DND-41 (cell line): ENCODE measurements around the gene TGIF2.
A peak's percentile ranks its signal among the peaks of the same experiment; 100 is the strongest.

ENCODE experiments used
- ATAC-seq: fragments of 200-7000 bp; cut with Tn5 transposase; 3 replicates; pipeline ENCODE4 v1.9.1; 2021; ENCODE audit warnings: low read depth; ENCODE audit not compliant: insufficient read depth
- DNase-seq: peaks from one replicate; pipeline ENCODE4 v3.0.0-alpha.2; 2020
- H2AFZ ChIP-seq: 2 replicates; pipeline ENCODE4 v1.6.0; 2012; ENCODE audit warnings: low read depth, low read length
- H3K27ac ChIP-seq: 2 replicates; pipeline ENCODE4 v1.5.1; 2012; ENCODE audit warnings: low read length, inconsistent platforms
- H3K27me3 ChIP-seq: fragments of 200-600 bp; sonication (generic); 2 replicates; pipeline ENCODE4 v1.6.0; 2012; ENCODE audit warnings: low read length, mild to moderate bottlenecking, inconsistent platforms; ENCODE audit not compliant: insufficient read depth, poor library complexity
- H3K36me3 ChIP-seq: 2 replicates; pipeline ENCODE4 v1.5.1; 2012; ENCODE audit warnings: low read length, inconsistent platforms; ENCODE audit not compliant: insufficient read depth
- H3K4me1 ChIP-seq: 2 replicates; pipeline ENCODE4 v1.5.1; 2012; ENCODE audit warnings: mild to moderate bottlenecking, low read length; ENCODE audit not compliant: insufficient read depth
- H3K4me2 ChIP-seq: 2 replicates; pipeline ENCODE4 v1.6.0; 2012; ENCODE audit warnings: mild to moderate bottlenecking, moderate library complexity, low read length, inconsistent platforms; ENCODE audit not compliant: insufficient read depth
- H3K4me3 ChIP-seq, 2 experiments: fragments of 200-600 bp in 1 of 2; shearing (Covaris generic) in 1 of 2; 2 replicates each; pipeline ENCODE4 v1.5.1; 2012 to 2016; ENCODE audit warnings: inconsistent platforms in 2 of 2, low read length in 2 of 2, mild to moderate bottlenecking in 2 of 2, low read depth in 1 of 2, moderate library complexity in 1 of 2
- H3K79me2 ChIP-seq: 2 replicates; pipeline ENCODE4 v1.6.0; 2012; ENCODE audit warnings: low read length, inconsistent platforms; ENCODE audit not compliant: insufficient read depth
- H3K9ac ChIP-seq: 2 replicates; pipeline ENCODE4 v1.6.0; 2012; ENCODE audit warnings: low read depth, mild to moderate bottlenecking, inconsistent platforms, low read length, moderate library complexity
- H3K9me3 ChIP-seq: 2 replicates; pipeline ENCODE4 v1.5.1; 2012; ENCODE audit warnings: low read length, moderate library complexity, mild to moderate bottlenecking, inconsistent platforms; ENCODE audit not compliant: insufficient read depth, severe bottlenecking
- H4K20me1 ChIP-seq: 2 replicates; pipeline ENCODE4 v1.6.0; 2012; ENCODE audit warnings: low read length; ENCODE audit not compliant: insufficient read depth
- EZH2 ChIP-seq: IDR thresholded peaks from 3 replicates; pipeline ENCODE4 v1.6.1; 2012; ENCODE audit warnings: borderline replicate concordance, low read depth, mild to moderate bottlenecking, moderate library complexity, low read length, inconsistent platforms; ENCODE audit not compliant: severe bottlenecking
- TF ChIP-seq, protein P1 (sequence below): IDR thresholded peaks from 2 replicates; pipeline ENCODE4 v1.5.1; 2012; ENCODE audit warnings: borderline replicate concordance, low read length, moderate library complexity, mild to moderate bottlenecking; ENCODE audit not compliant: poor library complexity, severe bottlenecking; ENCODE audit errors: extremely low read depth

Gene TGIF2

DNA sequence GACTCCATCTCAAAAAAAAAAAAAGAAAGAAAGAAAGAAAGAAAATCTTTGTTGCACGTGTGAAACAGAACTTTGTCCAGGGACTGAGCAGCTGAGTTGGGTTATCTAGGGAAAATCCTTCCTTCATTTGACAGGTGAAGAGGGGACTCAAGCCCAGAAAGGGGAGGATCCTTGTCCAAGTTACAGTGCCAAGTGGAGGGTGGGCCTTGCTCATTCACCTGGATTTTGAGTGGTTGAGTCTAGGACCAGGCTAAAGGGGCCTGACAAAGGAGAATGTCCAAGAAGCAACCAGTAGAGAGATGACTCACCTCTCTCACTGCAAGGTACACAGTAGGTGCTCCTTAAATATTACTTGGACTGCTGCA is 2.7 kb downstream of the TGIF2 start:
- H3K27ac ChIP-seq, result no peak overlapping the region
- H3K4me2 ChIP-seq, result peak overlapping the region; percentile 95; the same call in 1 of the 2 replicates
- no peak for ATAC-seq
- H3K27me3 ChIP-seq, result no peaks in the 10 kb centered on the region
- no peaks in the 10 kb centered on the region for H3K9me3 ChIP-seq
- peaks cover 70% of the 10 kb centered on the region for H3K79me2 ChIP-seq
- H2AFZ ChIP-seq, result no peak overlapping the region
- H3K4me1 ChIP-seq, result peaks cover 37% of the 10 kb centered on the region
- no peak overlapping the region for H3K4me3 ChIP-seq
- H3K9ac ChIP-seq, result no peak overlapping the region; the same call in 1 of the 2 replicates
- TF ChIP-seq, protein P1, sequence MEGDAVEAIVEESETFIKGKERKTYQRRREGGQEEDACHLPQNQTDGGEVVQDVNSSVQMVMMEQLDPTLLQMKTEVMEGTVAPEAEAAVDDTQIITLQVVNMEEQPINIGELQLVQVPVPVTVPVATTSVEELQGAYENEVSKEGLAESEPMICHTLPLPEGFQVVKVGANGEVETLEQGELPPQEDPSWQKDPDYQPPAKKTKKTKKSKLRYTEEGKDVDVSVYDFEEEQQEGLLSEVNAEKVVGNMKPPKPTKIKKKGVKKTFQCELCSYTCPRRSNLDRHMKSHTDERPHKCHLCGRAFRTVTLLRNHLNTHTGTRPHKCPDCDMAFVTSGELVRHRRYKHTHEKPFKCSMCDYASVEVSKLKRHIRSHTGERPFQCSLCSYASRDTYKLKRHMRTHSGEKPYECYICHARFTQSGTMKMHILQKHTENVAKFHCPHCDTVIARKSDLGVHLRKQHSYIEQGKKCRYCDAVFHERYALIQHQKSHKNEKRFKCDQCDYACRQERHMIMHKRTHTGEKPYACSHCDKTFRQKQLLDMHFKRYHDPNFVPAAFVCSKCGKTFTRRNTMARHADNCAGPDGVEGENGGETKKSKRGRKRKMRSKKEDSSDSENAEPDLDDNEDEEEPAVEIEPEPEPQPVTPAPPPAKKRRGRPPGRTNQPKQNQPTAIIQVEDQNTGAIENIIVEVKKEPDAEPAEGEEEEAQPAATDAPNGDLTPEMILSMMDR, result no peak
- no peak for TF ChIP-seq EZH2
- H4K20me1 ChIP-seq, result peaks cover 49% of the 10 kb centered on the region
- peaks cover 50% of the 10 kb centered on the region for H3K36me3 ChIP-seq
- no peak for DNase-seq

DNA sequence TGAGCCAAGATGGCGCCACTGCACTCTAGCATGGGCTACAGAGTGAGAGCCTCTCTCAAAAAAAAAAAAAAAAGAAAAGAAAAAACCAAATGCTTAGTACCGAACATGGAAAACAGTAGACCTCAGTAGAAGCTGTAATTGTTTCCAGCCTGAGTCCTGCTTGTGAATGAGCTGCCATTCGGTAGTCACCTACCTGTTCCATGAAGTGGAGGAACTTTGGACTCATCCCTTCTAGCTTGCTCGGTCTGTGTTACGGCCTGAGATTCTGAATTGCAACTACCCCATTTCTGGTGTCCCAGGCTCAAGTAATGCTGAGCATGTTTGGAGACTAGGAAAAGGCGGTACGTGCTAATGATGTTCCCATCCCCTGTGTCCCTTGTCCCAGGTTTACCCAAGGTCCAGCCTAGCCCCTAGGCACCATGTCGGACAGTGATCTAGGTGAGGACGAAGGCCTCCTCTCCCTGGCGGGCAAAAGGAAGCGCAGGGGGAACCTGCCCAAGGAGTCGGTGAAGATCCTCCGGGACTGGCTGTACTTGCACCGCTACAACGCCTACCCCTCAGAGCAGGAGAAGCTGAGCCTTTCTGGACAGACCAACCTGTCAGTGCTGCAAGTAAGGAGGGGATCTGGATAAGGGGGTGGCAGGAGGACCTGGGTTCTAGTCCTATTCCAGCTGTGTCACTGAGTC is 5.1 kb downstream of the TGIF2 start:
- H3K4me3 ChIP-seq, result no peak overlapping the region
- H3K36me3 ChIP-seq, result peaks cover 73% of the 10 kb centered on the region
- H3K27ac ChIP-seq, result no peak overlapping the region
- no peak overlapping the region for H3K4me2 ChIP-seq
- no peak for ATAC-seq
- TF ChIP-seq, protein P1, result no peak
- peaks cover 55% of the 10 kb centered on the region for H4K20me1 ChIP-seq
- no peak overlapping the region for H3K9ac ChIP-seq
- H3K27me3 ChIP-seq, result no peaks in the 10 kb centered on the region
- no peak for DNase-seq
- no peak overlapping the region for H2AFZ ChIP-seq
- H3K79me2 ChIP-seq, result peaks cover 76% of the 10 kb centered on the region
- peaks cover 21% of the 10 kb centered on the region for H3K4me1 ChIP-seq
- no peaks in the 10 kb centered on the region for H3K9me3 ChIP-seq

DNA sequence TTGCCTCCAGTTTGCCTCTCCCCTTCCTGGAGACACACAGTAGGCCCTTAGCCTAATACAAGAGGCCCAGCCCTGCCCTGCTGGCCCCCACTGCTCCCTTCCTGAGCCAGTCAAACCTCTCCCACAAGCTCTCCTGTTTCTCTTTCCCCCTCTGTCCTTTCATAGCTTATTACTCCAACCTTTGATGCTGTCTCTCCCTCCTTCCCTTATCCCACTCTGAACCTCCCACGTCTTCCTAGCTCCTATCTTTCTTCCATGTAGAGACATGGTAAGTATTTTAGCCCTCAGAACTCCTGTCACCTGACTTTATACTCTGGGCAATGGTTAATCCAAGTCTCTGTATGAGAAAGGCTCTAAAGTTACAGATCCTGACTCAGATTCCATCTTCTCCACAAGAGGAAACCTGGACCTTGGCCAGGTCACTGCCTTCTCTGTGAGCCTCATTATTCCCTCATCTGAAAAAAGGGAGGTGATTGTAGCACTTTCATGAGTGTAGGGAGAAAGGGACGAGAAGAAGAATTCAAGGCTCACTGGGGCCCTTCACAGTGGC is 6.7 kb downstream of the TGIF2 start:
- TF ChIP-seq, protein P1, result no peak
- no peak for TF ChIP-seq EZH2
- no peak overlapping the region for H3K27ac ChIP-seq
- H3K36me3 ChIP-seq, result peaks cover 85% of the 10 kb centered on the region
- no peak overlapping the region for H2AFZ ChIP-seq
- peaks cover 52% of the 10 kb centered on the region for H4K20me1 ChIP-seq
- no peak overlapping the region for H3K4me3 ChIP-seq
- no peaks in the 10 kb centered on the region for H3K27me3 ChIP-seq
- no peak overlapping the region for H3K4me2 ChIP-seq
- no peak for DNase-seq
- no peaks in the 10 kb centered on the region for H3K9me3 ChIP-seq
- no peak overlapping the region for H3K9ac ChIP-seq
- H3K79me2 ChIP-seq, result peaks cover 61% of the 10 kb centered on the region
- no peak for ATAC-seq
- H3K4me1 ChIP-seq, result peaks cover 15% of the 10 kb centered on the region
